Heart left ventricle (tissue), 16 donors: ENCODE results near the gene ACKR2. TPM values are rescaled to one million over a fixed set of nuclear protein-coding genes. Genes with fewer than 3 reads are reported as not detected.

Source experiments
- ATAC-seq, 4 donors: fragments of 200-7000 bp; cut with Tn5 transposase; one replicate each; pipeline ENCODE4 v1.9.1; 2020 to 2022; ENCODE audit warnings: moderate library complexity in 4 of 4, mild to moderate bottlenecking in 3 of 4, moderate number of reproducible peaks in 1 of 4
- DNase-seq, 5 donors: peaks; one replicate each; pipeline ENCODE4 v3.0.0-alpha.2; 2020
- H3K27ac ChIP-seq, 12 donors: fragments of 200-600 bp; sonication (generic) in 4 of 12; one replicate each; pipeline versions ENCODE4 v1.5.0 to v1.8.0; 2016 to 2022; ENCODE audit warnings: mild to moderate bottlenecking in 2 of 12
- H3K27me3 ChIP-seq, 9 donors: fragments of 200-600 bp; sonication (generic) in 2 of 9; one replicate each; pipeline versions ENCODE4 v1.5.1 to v1.8.0; 2016 to 2022; ENCODE audit warnings: mild to moderate bottlenecking in 3 of 9
- H3K36me3 ChIP-seq, 9 donors: fragments of 200-600 bp; sonication (generic) in 2 of 9; one replicate each; pipeline versions ENCODE4 v1.5.0 to v1.8.0; 2018 to 2022; ENCODE audit warnings: mild to moderate bottlenecking in 2 of 9
- H3K4me1 ChIP-seq, 12 donors: fragments of 200-600 bp; sonication (generic) in 4 of 12; one replicate each; pipeline versions ENCODE4 v1.5.0 to v1.8.0; 2016 to 2022; ENCODE audit warnings: mild to moderate bottlenecking in 3 of 12
- H3K4me3 ChIP-seq, 12 donors: fragments of 200-600 bp; sonication (generic) in 4 of 12; one replicate each; pipeline versions ENCODE4 v1.5.0 to v1.8.0; 2017 to 2022; ENCODE audit warnings: mild to moderate bottlenecking in 9 of 12, moderate library complexity in 4 of 12
- H3K9me3 ChIP-seq, 12 donors: fragments of 200-600 bp; sonication (generic) in 4 of 12; one replicate each; pipeline versions ENCODE4 v1.5.0 to v1.8.0; 2016 to 2022; ENCODE audit warnings: mild to moderate bottlenecking in 1 of 12
- CTCF ChIP-seq, 12 donors: fragments of 200-600 bp; sonication (generic) in 4 of 12; IDR thresholded peaks; one replicate each; pipeline versions ENCODE4 v1.5.0 to v1.8.0; 2018 to 2022; ENCODE audit warnings: antibody characterized with exemption in 12 of 12, mild to moderate bottlenecking in 5 of 12
- POLR2A ChIP-seq, 2 donors: fragments of 450-650 bp; IDR thresholded peaks; one replicate each; pipeline ENCODE4 v1.6.1; 2017; ENCODE audit warnings: antibody characterized with exemption in 2 of 2, mild to moderate bottlenecking in 2 of 2, moderate library complexity in 2 of 2
- WGBS, 4 donors: extraction: QIAGEN DNeasy Blood & Tissue Kit in 2 of 4; methylation state at CpG; one replicate each; pipeline versions ENCODE4 v1.1.5 to v1.1.7; 2013 to 2018; 5-methylcytosine and 5-hydroxymethylcytosine counted together
- intact Hi-C, 10 donors: fragments of 100-400 bp; cut with DNase I; formaldehyde crosslinking; loops; one replicate each; pipeline versions ENCODE4 v1.11.1 to v1.14.2; 2022
- polyA plus RNA-seq, 2 donors: library from polyadenylated mRNA; stranded (reverse); fragments of 200-250 nt; gene quantifications; one replicate each; pipeline ENCODE4 v1.2.3, GENCODE V29; 2013
- total RNA-seq, 9 donors: library from RNA; depleted of rRNA in 2 of 9; stranded (reverse); fragments of >200 nt in 2 of 9; fragmentation: NEBNext Ultra II Directional in 3 of 9; extraction: Animal tissue kit (Norgen Biotek cat#: 25700) in 3 of 9; gene quantifications; one replicate each; pipeline versions ENCODE4 v1.1.0 to v1.2.4, GENCODE V29; 2016 to 2023
- donor health status: ischemic (EF 13 %, LVEDD 7.1; RV severe dilation, severe dysfunction).
- donor health status: healthy with polysubstance abuse.
- donor health status: DM: no; HTN: yes; CAD: no.
- donor health status: DM: no; HTN: no; CAD: no.
- donor health status: ischemic (EF 25% LVEDD 6.9; RV normal size, moderate dysfunction).
- donor health status: ischemic (EF 25% LVEDD 5.7; RV mildly dilated, moderate dysfunction).
- donor health status: healthy.
- donor health status: DM: yes; HTN: yes; CAD: no.
- donor health status: ischemic (EF 35%, LVEDD 5.7; RV mildly dilated, moderate dysfunction).
- donor health status: nonischemic (EF 11% LVEDD 7.7; RV severe dilation, severe dysfunction).
- donor health status: DM: yes; HTN: yes; CAD: no.
- donor health status: PGD.
- donor health status: ischemic (EF 29% LVEDD 5.4; RV normal size, mild dysfunction).
- donor health status: nonischemic (EF 23%, LVEDD 6.1; RV moderate dilation, normal function).

Gene ACKR2
- total and polyA plus RNA-seq, 11 donors: 0.22 to 3.1 (median 0.65) TPM

DNA sequence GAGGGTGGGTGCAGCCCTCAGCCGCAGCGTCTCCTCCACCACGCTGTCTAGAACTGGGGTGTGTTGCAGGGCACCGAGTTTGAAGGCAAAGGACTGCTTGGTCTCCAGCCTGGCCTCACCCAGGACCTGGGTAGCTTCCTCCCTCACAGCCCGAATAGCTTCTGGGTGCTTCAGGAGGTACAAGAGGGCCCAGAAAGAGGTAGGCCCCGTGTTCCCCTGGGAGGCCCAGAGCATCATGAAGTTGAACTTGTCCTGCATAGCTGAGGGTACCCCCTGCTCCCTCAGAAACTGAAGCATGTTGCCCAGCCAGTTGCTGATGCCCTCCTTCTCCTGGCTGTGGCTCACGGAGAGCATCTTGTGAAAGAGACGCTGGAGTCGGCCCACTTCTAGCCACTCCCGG is 65.5 kb downstream of the ACKR2 start:
- no peak for ATAC-seq
- Histone ChIP-seq H3K9me3 (no peaks in the 10 kb centered on the region), H3K27me3 (no peaks in the 10 kb centered on the region), H3K36me3 (no peaks in the 10 kb centered on the region), H3K4me1 (peaks cover 0 to 21% (median 7%) of the 10 kb centered on the region in 12 donors), H3K4me3 (no peak overlapping the region), H3K27ac (no peak overlapping the region)
- DNase-seq: no peak
- intact Hi-C loops: loop anchor here in 1 of 10 donors (5.0 kb wide), 1 partner anchor 32 kb away; no protein-coding TSS in a partner anchor
- TF ChIP-seq POLR2A (IDR thresholded peaks at IDR 0.05) (no peak), CTCF (IDR thresholded peaks at IDR 0.05) (no peak)
- 92 to 94% (median 93%) methylated on average over 10 of the region's 10 CpGs for WGBS, 4 donors

- ATAC-seq: no peak
- intact Hi-C loops: loop anchor here in 1 of 10 donors (5.0 kb wide), 1 partner anchor 33 kb away; no protein-coding TSS in a partner anchor
- WGBS, 4 donors: 80 to 90% (median 88%) methylated on average over 10 to 13 of the region's 13 CpGs
Measured at GRCh38 chr3:42875325-42876151, 66.3 kb downstream of the ACKR2 start, which contains the start of gene CYP8B1. Gene CYP8B1 (minus strand): TSS chr3:42875879. CDS start chr3:42875816, 63 bp downstream.

DNA sequence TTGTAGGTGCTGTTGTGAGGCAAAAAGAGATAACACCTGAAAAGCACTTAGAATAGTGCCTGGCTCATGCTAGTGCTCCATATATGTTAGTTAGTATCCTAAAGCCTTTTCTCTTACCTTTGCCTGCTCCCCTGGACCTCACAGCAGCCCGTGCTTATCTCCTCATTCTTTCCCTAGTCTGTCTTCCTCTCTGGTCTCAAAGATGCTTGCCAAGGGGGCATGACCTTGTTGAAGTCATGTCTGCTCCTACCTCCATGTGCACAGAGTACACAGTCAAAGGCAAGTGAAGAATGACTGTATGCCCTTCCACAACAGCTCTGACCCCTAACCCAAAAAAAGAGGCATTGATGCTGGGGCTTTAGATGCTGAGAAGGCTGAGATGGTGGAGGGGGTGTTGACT is 67.2 kb downstream of the ACKR2 start:
- WGBS, 4 donors: 25 to 44% (median 35%) methylated on average over 1 of the region's 1 CpG
- DNase-seq: no peak
- Histone ChIP-seq H3K4me1 (peaks cover 0 to 26% (median 13%) of the 10 kb centered on the region in 12 donors), H3K27me3 (no peaks in the 10 kb centered on the region), H3K36me3 (no peaks in the 10 kb centered on the region), H3K27ac (no peak overlapping the region), H3K4me3 (no peak overlapping the region), H3K9me3 (no peaks in the 10 kb centered on the region)
- intact Hi-C loops: loop anchor here in 1 of 10 donors (5.0 kb wide), 1 partner anchor 34 kb away; no protein-coding TSS in a partner anchor
- no peak for ATAC-seq
- TF ChIP-seq CTCF (IDR thresholded peaks at IDR 0.05): no peak
- no peak for TF ChIP-seq POLR2A (IDR thresholded peaks at IDR 0.05)

More at GRCh38 chr3:42875325-42876151, 66.3 kb downstream of the ACKR2 start, which contains the start of gene CYP8B1:
- peaks cover 0 to 23% (median 8%) of the 10 kb centered on the region in 12 donors for H3K4me1 ChIP-seq
- TF ChIP-seq CTCF (IDR thresholded peaks at IDR 0.05) (no peak), POLR2A (IDR thresholded peaks at IDR 0.05) (no peak)
- no peak within 1 kb of the TSS for H3K4me3 ChIP-seq
- DNase-seq: no peak
- no peak within 1 kb of the TSS for H3K27ac ChIP-seq
- no peaks in the 10 kb centered on the region for H3K9me3 ChIP-seq
- H3K36me3 ChIP-seq: no peaks in the 10 kb centered on the region
- H3K27me3 ChIP-seq: no peaks in the 10 kb centered on the region
